ENCODE results near the gene PTPRJ. TPM values are rescaled to one million over a fixed set of nuclear protein-coding genes. Genes with fewer than 3 reads are reported as not detected.

PTPRJ gene
- total and polyA plus RNA-seq, 4 donors = 4.1 to 24.7 (median 14.6) TPM

DNA sequence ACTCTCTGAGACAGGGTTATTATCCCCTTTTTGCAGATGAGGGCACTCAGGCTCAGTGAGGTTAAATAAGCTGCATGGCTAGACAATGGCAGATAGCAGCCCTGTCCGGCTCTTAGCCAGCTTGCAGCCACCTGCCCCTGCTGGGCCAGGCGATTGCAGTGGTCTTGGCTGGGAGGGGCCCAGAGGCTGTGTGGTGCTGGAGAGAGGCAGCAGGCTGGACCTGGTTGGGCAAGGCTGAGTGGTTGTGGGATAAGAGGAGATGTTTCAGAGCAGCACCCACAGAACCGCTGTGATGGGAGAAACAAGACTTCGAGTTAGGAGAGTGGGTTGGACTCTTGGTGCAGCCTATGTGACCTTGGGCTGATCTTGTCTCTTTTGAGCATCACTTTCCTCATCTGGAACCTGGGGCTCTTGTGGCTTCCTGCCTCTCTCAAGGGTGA is 25.5 kb downstream of the PTPRJ start:
- no peak for TF ChIP-seq RAD21 (IDR thresholded peaks at IDR 0.05)
- no peak for TF ChIP-seq NR2F2 (IDR thresholded peaks at IDR 0.05)
- TF ChIP-seq FOXA1 (IDR thresholded peaks at IDR 0.05) = no peak
- TF ChIP-seq TAF1 (conservative IDR thresholded peaks at IDR 0.05) = no peak
- TF ChIP-seq JUND (IDR thresholded peaks at IDR 0.05) = no peak
- TF ChIP-seq, protein P1, sequence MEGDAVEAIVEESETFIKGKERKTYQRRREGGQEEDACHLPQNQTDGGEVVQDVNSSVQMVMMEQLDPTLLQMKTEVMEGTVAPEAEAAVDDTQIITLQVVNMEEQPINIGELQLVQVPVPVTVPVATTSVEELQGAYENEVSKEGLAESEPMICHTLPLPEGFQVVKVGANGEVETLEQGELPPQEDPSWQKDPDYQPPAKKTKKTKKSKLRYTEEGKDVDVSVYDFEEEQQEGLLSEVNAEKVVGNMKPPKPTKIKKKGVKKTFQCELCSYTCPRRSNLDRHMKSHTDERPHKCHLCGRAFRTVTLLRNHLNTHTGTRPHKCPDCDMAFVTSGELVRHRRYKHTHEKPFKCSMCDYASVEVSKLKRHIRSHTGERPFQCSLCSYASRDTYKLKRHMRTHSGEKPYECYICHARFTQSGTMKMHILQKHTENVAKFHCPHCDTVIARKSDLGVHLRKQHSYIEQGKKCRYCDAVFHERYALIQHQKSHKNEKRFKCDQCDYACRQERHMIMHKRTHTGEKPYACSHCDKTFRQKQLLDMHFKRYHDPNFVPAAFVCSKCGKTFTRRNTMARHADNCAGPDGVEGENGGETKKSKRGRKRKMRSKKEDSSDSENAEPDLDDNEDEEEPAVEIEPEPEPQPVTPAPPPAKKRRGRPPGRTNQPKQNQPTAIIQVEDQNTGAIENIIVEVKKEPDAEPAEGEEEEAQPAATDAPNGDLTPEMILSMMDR (IDR thresholded peaks at IDR 0.05; ENCODE audit: low read depth, low read length, missing input control) = no peak
- TF ChIP-seq, protein P2, sequence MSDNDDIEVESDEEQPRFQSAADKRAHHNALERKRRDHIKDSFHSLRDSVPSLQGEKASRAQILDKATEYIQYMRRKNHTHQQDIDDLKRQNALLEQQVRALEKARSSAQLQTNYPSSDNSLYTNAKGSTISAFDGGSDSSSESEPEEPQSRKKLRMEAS (IDR thresholded peaks at IDR 0.05) = no peak
- no peak for TF ChIP-seq YY1 (IDR thresholded peaks at IDR 0.05)
- TF ChIP-seq HNF4G (IDR thresholded peaks at IDR 0.05) = no peak
- TF ChIP-seq HNF4A (conservative IDR thresholded peaks at IDR 0.05) = no peak
- TF ChIP-seq, protein P3, sequence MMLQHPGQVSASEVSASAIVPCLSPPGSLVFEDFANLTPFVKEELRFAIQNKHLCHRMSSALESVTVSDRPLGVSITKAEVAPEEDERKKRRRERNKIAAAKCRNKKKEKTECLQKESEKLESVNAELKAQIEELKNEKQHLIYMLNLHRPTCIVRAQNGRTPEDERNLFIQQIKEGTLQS (IDR thresholded peaks at IDR 0.05) = no peak
- TF ChIP-seq FOXA2 (IDR thresholded peaks at IDR 0.05) = no peak
- TF ChIP-seq EGR1 (IDR thresholded peaks at IDR 0.05; ENCODE audit: low read depth in 2 of 2) = no peak
- no peak for TF ChIP-seq GABPA (IDR thresholded peaks at IDR 0.05 in 1 of 2, conservative IDR thresholded peaks at IDR 0.05 in 1 of 2)
- TF ChIP-seq, protein P4, sequence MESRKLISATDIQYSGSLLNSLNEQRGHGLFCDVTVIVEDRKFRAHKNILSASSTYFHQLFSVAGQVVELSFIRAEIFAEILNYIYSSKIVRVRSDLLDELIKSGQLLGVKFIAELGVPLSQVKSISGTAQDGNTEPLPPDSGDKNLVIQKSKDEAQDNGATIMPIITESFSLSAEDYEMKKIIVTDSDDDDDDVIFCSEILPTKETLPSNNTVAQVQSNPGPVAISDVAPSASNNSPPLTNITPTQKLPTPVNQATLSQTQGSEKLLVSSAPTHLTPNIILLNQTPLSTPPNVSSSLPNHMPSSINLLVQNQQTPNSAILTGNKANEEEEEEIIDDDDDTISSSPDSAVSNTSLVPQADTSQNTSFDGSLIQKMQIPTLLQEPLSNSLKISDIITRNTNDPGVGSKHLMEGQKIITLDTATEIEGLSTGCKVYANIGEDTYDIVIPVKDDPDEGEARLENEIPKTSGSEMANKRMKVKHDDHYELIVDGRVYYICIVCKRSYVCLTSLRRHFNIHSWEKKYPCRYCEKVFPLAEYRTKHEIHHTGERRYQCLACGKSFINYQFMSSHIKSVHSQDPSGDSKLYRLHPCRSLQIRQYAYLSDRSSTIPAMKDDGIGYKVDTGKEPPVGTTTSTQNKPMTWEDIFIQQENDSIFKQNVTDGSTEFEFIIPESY (IDR thresholded peaks at IDR 0.05) = no peak
- no peak overlapping the region for H3K4me3 ChIP-seq (ENCODE audit: low read depth in 1 of 3, low read length in 3 of 3)
- DNase-seq (ENCODE audit: low spot score) = no peak
- peaks cover 11 to 53% (median 44%) of the 10 kb centered on the region in 4 donors for H3K4me1 ChIP-seq (ENCODE audit: control insufficient read depth in 4 of 4, insufficient read depth in 4 of 4, low read length in 3 of 4)
- H3K27ac ChIP-seq (ENCODE audit: low read depth in 1 of 2, low read length in 2 of 2) = peak overlapping the region; percentile 37 to 77
- no peaks in the 10 kb centered on the region for H3K36me3 ChIP-seq (ENCODE audit: control insufficient read depth in 4 of 4, insufficient read depth in 3 of 4, low read depth in 1 of 4, low read length in 3 of 4)
- H3K27me3 ChIP-seq (ENCODE audit: control insufficient read depth in 4 of 4, insufficient read depth in 4 of 4, low read length in 3 of 4) = no peaks in the 10 kb centered on the region
- no peaks in the 10 kb centered on the region for H3K9me3 ChIP-seq (ENCODE audit: control insufficient read depth in 4 of 4, low read length in 3 of 4)
- 82% methylated on average over 4 of the region's 4 CpGs for whole genome bisulfite sequencing
- no peak overlapping the region for H3K9ac ChIP-seq (ENCODE audit: low read depth in 1 of 2, low read length in 2 of 2)

DNA sequence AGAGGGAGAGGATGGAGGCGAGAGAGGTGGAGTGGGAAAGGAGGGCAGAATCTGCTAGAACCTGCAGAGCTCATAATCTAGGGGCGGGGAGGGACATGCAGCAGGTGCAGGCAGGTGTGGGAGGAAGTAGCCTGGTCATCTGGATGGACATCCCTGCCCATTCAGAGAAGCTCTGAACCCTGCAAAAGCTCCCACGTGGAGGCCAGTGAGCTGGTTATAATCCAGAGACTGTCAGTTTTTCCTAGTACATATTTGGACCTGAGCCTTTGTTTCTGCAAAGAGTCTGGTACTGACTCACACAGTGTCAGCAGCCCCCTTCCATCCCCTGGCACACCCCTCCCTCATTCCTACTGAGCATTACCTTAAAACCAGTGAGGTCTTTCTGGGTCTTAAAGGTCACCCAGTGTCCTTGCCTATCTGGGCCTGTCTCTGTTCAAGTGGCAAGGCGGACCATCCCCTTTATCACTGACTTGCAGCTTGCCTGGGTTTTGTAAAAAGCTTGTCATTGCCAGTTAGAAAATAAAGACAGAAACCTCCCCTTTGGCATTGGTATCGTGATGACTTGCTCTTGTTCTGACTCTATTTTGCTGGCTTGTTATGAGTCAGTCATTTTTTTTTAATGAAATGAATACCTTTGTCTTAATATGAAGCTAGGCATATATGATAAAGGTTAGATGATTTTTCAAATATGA is 26.1 kb downstream of the PTPRJ start:
- Histone ChIP-seq H3K9me3 (ENCODE audit: control insufficient read depth in 4 of 4, low read length in 3 of 4) (no peaks in the 10 kb centered on the region), H3K4me3 (ENCODE audit: low read depth in 1 of 3, low read length in 3 of 3) (no peak overlapping the region), H3K4me1 (ENCODE audit: control insufficient read depth in 4 of 4, insufficient read depth in 4 of 4, low read length in 3 of 4) (peaks cover 9 to 48% (median 39%) of the 10 kb centered on the region in 4 donors), H3K27ac (ENCODE audit: low read depth in 1 of 2, low read length in 2 of 2) (peak overlapping the region; percentile 37 to 77), H3K36me3 (ENCODE audit: control insufficient read depth in 4 of 4, insufficient read depth in 3 of 4, low read depth in 1 of 4, low read length in 3 of 4) (no peaks in the 10 kb centered on the region), H3K27me3 (ENCODE audit: control insufficient read depth in 4 of 4, insufficient read depth in 4 of 4, low read length in 3 of 4) (no peaks in the 10 kb centered on the region), H3K9ac (ENCODE audit: low read depth in 1 of 2, low read length in 2 of 2) (no peak overlapping the region)
- DNase-seq (ENCODE audit: low spot score) = no peak
- 67% methylated on average over 5 of the region's 5 CpGs for WGBS
- TF ChIP-seq FOXA2 (IDR thresholded peaks at IDR 0.05) (no peak), NR2F2 (IDR thresholded peaks at IDR 0.05) (no peak), HNF4A (conservative IDR thresholded peaks at IDR 0.05) (no peak), TAF1 (conservative IDR thresholded peaks at IDR 0.05) (no peak), RAD21 (IDR thresholded peaks at IDR 0.05) (no peak), HNF4G (IDR thresholded peaks at IDR 0.05) (no peak), FOXA1 (IDR thresholded peaks at IDR 0.05) (no peak), JUND (IDR thresholded peaks at IDR 0.05) (no peak), GABPA (IDR thresholded peaks at IDR 0.05 in 1 of 2, conservative IDR thresholded peaks at IDR 0.05 in 1 of 2) (no peak), RXRA (IDR thresholded peaks at IDR 0.05) (no peak)
- TF ChIP-seq, protein P5, sequence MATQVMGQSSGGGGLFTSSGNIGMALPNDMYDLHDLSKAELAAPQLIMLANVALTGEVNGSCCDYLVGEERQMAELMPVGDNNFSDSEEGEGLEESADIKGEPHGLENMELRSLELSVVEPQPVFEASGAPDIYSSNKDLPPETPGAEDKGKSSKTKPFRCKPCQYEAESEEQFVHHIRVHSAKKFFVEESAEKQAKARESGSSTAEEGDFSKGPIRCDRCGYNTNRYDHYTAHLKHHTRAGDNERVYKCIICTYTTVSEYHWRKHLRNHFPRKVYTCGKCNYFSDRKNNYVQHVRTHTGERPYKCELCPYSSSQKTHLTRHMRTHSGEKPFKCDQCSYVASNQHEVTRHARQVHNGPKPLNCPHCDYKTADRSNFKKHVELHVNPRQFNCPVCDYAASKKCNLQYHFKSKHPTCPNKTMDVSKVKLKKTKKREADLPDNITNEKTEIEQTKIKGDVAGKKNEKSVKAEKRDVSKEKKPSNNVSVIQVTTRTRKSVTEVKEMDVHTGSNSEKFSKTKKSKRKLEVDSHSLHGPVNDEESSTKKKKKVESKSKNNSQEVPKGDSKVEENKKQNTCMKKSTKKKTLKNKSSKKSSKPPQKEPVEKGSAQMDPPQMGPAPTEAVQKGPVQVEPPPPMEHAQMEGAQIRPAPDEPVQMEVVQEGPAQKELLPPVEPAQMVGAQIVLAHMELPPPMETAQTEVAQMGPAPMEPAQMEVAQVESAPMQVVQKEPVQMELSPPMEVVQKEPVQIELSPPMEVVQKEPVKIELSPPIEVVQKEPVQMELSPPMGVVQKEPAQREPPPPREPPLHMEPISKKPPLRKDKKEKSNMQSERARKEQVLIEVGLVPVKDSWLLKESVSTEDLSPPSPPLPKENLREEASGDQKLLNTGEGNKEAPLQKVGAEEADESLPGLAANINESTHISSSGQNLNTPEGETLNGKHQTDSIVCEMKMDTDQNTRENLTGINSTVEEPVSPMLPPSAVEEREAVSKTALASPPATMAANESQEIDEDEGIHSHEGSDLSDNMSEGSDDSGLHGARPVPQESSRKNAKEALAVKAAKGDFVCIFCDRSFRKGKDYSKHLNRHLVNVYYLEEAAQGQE (IDR thresholded peaks at IDR 0.05) = no peak
- TF ChIP-seq, protein P4 (IDR thresholded peaks at IDR 0.05) = no peak
- TF ChIP-seq, protein P3 (IDR thresholded peaks at IDR 0.05) = no peak
- TF ChIP-seq, protein P1 (IDR thresholded peaks at IDR 0.05; ENCODE audit: low read depth, low read length, missing input control) = no peak

Measured in liver (tissue), 9 donors.